Skeletal muscle satellite cell (primary cell): ENCODE data around the gene CACNA1D.

Source experiments
- H3K27me3 ChIP-seq: 2 replicates; pipeline ENCODE4 v1.7.0; 2013; ENCODE audit warnings: low read length; ENCODE audit not compliant: control insufficient read depth, insufficient read depth
- H3K36me3 ChIP-seq: 2 replicates; pipeline ENCODE4 v1.7.0; 2013; ENCODE audit warnings: mild to moderate bottlenecking, control low read depth, low read length; ENCODE audit not compliant: insufficient read depth
- H3K4me1 ChIP-seq: 2 replicates; pipeline ENCODE4 v1.7.0; 2013; ENCODE audit warnings: low read length; ENCODE audit not compliant: control insufficient read depth, insufficient read depth
- H3K4me2 ChIP-seq: 2 replicates; pipeline ENCODE4 v1.7.0; 2013; ENCODE audit warnings: mild to moderate bottlenecking, low read length
- H3K4me3 ChIP-seq: 2 replicates; pipeline ENCODE4 v1.7.0; 2013; ENCODE audit warnings: low read length
- H3K9ac ChIP-seq: 2 replicates; pipeline ENCODE4 v1.7.0; 2013; ENCODE audit warnings: mild to moderate bottlenecking, low read depth, low read length, moderate library complexity
- H3K9me3 ChIP-seq: replicated peaks from 2 replicates; pipeline ENCODE4 v1.7.0; 2013; ENCODE audit warnings: mild to moderate bottlenecking, control low read depth, low read length

Gene CACNA1D

GRCh38 chr3:53788038-53788437 is 293.6 kb downstream of the CACNA1D start:
- no peak overlapping the region for H3K4me2 ChIP-seq
- no peaks in the 10 kb centered on the region for H3K4me1 ChIP-seq
- H3K4me3 ChIP-seq = no peak overlapping the region
- H3K36me3 ChIP-seq = no peaks in the 10 kb centered on the region
- no peak overlapping the region for H3K9ac ChIP-seq
- no peaks in the 10 kb centered on the region for H3K9me3 ChIP-seq
- H3K27me3 ChIP-seq = peaks cover 32% of the 10 kb centered on the region

GRCh38 chr3:53789459-53789858 is 295.0 kb downstream of the CACNA1D start:
- Histone ChIP-seq H3K9me3 (no peaks in the 10 kb centered on the region), H3K4me2 (no peak overlapping the region), H3K27me3 (peaks cover 19% of the 10 kb centered on the region), H3K4me3 (no peak overlapping the region), H3K4me1 (no peaks in the 10 kb centered on the region), H3K9ac (no peak overlapping the region), H3K36me3 (no peaks in the 10 kb centered on the region)

GRCh38 chr3:53790470-53790869 is 296.1 kb downstream of the CACNA1D start:
- Histone ChIP-seq H3K9me3 (no peaks in the 10 kb centered on the region), H3K4me3 (no peak overlapping the region), H3K4me1 (no peaks in the 10 kb centered on the region), H3K27me3 (peaks cover 22% of the 10 kb centered on the region), H3K9ac (no peak overlapping the region), H3K4me2 (no peak overlapping the region), H3K36me3 (no peaks in the 10 kb centered on the region)

GRCh38 chr3:53791317-53791716 is 296.9 kb downstream of the CACNA1D start:
- no peaks in the 10 kb centered on the region for H3K9me3 ChIP-seq
- H3K9ac ChIP-seq = no peak overlapping the region
- H3K4me1 ChIP-seq = no peaks in the 10 kb centered on the region
- peaks cover 16% of the 10 kb centered on the region for H3K27me3 ChIP-seq
- no peaks in the 10 kb centered on the region for H3K36me3 ChIP-seq
- no peak overlapping the region for H3K4me3 ChIP-seq
- no peak overlapping the region for H3K4me2 ChIP-seq

- H3K9ac ChIP-seq = no peak overlapping the region
- H3K4me1 ChIP-seq = no peaks in the 10 kb centered on the region
- H3K4me2 ChIP-seq = no peak overlapping the region
- no peak overlapping the region for H3K4me3 ChIP-seq
- no peaks in the 10 kb centered on the region for H3K9me3 ChIP-seq
- peaks cover 11% of the 10 kb centered on the region for H3K27me3 ChIP-seq
- H3K36me3 ChIP-seq = no peaks in the 10 kb centered on the region
These were observed 298.5 kb downstream of the CACNA1D start for GRCh38 chr3:53792866-53793265.

GRCh38 chr3:53794597-53794996 is 300.2 kb downstream of the CACNA1D start:
- H3K9ac ChIP-seq = no peak overlapping the region
- H3K36me3 ChIP-seq = no peaks in the 10 kb centered on the region
- H3K4me3 ChIP-seq = no peak overlapping the region
- peaks cover 8% of the 10 kb centered on the region for H3K27me3 ChIP-seq
- no peaks in the 10 kb centered on the region for H3K9me3 ChIP-seq
- H3K4me2 ChIP-seq = no peak overlapping the region
- H3K4me1 ChIP-seq = no peaks in the 10 kb centered on the region

- H3K9me3 ChIP-seq = no peaks in the 10 kb centered on the region
- no peaks in the 10 kb centered on the region for H3K36me3 ChIP-seq
- H3K4me3 ChIP-seq = no peak overlapping the region
- H3K4me1 ChIP-seq = no peaks in the 10 kb centered on the region
- H3K9ac ChIP-seq = no peak overlapping the region
- peaks cover 10% of the 10 kb centered on the region for H3K27me3 ChIP-seq
- no peak overlapping the region for H3K4me2 ChIP-seq
These were observed 300.8 kb downstream of the CACNA1D start for GRCh38 chr3:53795176-53795575.

GRCh38 chr3:53795789-53796560 is 301.6 kb downstream of the CACNA1D start:
- no peak overlapping the region for H3K4me2 ChIP-seq
- no peak overlapping the region for H3K9ac ChIP-seq
- H3K4me3 ChIP-seq = no peak overlapping the region
- no peaks in the 10 kb centered on the region for H3K36me3 ChIP-seq
- H3K27me3 ChIP-seq = peaks cover 18% of the 10 kb centered on the region
- H3K9me3 ChIP-seq = no peaks in the 10 kb centered on the region
- no peaks in the 10 kb centered on the region for H3K4me1 ChIP-seq

GRCh38 chr3:53798144-53798543 is 303.7 kb downstream of the CACNA1D start:
- Histone ChIP-seq H3K27me3 (peaks cover 19% of the 10 kb centered on the region), H3K36me3 (no peaks in the 10 kb centered on the region), H3K4me2 (no peak overlapping the region), H3K9me3 (no peaks in the 10 kb centered on the region), H3K9ac (no peak overlapping the region), H3K4me3 (no peak overlapping the region), H3K4me1 (no peaks in the 10 kb centered on the region)

- no peak overlapping the region for H3K4me2 ChIP-seq
- no peaks in the 10 kb centered on the region for H3K9me3 ChIP-seq
- H3K27me3 ChIP-seq = peaks cover 19% of the 10 kb centered on the region
- H3K4me3 ChIP-seq = no peak overlapping the region
- no peaks in the 10 kb centered on the region for H3K36me3 ChIP-seq
- H3K9ac ChIP-seq = no peak overlapping the region
- peaks cover 3% of the 10 kb centered on the region for H3K4me1 ChIP-seq
These were observed 305.0 kb downstream of the CACNA1D start for GRCh38 chr3:53799338-53799865.

GRCh38 chr3:53800041-53800906 is 305.9 kb downstream of the CACNA1D start:
- Histone ChIP-seq H3K36me3 (no peaks in the 10 kb centered on the region), H3K4me1 (peaks cover 11% of the 10 kb centered on the region), H3K4me2 (no peak overlapping the region), H3K4me3 (no peak overlapping the region), H3K27me3 (peaks cover 17% of the 10 kb centered on the region), H3K9me3 (no peaks in the 10 kb centered on the region), H3K9ac (no peak overlapping the region)
